ENCODE results near the gene CT55.
"Not testable (repeated sequence)": the region's sequence is repeated elsewhere in the genome, so short reads cannot be mapped to it uniquely, and the experiment has no call there.

The CT55 gene

GRCh38 chrX:135191838-135192237 lies 20.6 kb upstream of the CT55 start:
- no peak for TF ChIP-seq CTCF (IDR thresholded peaks at IDR 0.05; ENCODE audit: insufficient read depth, low read depth, low read length, missing control alignments)
- DNase-seq (ENCODE audit: low read depth) = no peak
- H3K4me3 ChIP-seq (ENCODE audit: low read length) = no peak overlapping the region

GRCh38 chrX:135185795-135186443 lies 14.7 kb upstream of the CT55 start:
- H3K4me3 ChIP-seq (ENCODE audit: low read length) = no peak overlapping the region
- peak; percentile 72 for TF ChIP-seq CTCF (IDR thresholded peaks at IDR 0.05; ENCODE audit: insufficient read depth, low read depth, low read length, missing control alignments)
- DNase-seq (ENCODE audit: low read depth) = peak; percentile 73

- no peak for DNase-seq (ENCODE audit: low read depth)
- no peak overlapping the region for H3K4me3 ChIP-seq (ENCODE audit: low read length)
- no peak for TF ChIP-seq CTCF (IDR thresholded peaks at IDR 0.05; ENCODE audit: insufficient read depth, low read depth, low read length, missing control alignments)
Observed at GRCh38 chrX:135178636-135179035, 7.4 kb upstream of the CT55 start.

- TF ChIP-seq CTCF (IDR thresholded peaks at IDR 0.05; ENCODE audit: insufficient read depth, low read depth, low read length, missing control alignments) = no peak
- DNase-seq (ENCODE audit: low read depth) = no peak
- no peak overlapping the region for H3K4me3 ChIP-seq (ENCODE audit: low read length)
Observed at GRCh38 chrX:135170468-135170867, 730 bp downstream of the CT55 start.

- DNase-seq (ENCODE audit: low read depth); H3K4me3 ChIP-seq (ENCODE audit: low read length): not testable (repeated sequence)
Observed at GRCh38 chrX:135169534-135169933, 1.7 kb downstream of the CT55 start.

GRCh38 chrX:135168486-135168885 lies 2.7 kb downstream of the CT55 start:
- no peak for TF ChIP-seq CTCF (IDR thresholded peaks at IDR 0.05; ENCODE audit: insufficient read depth, low read depth, low read length, missing control alignments)
- H3K4me3 ChIP-seq (ENCODE audit: low read length) = no peak overlapping the region
- DNase-seq (ENCODE audit: low read depth) = no peak

GRCh38 chrX:135154688-135155087 lies 16.5 kb downstream of the CT55 start:
- DNase-seq (ENCODE audit: low read depth); H3K4me3 ChIP-seq (ENCODE audit: low read length): not testable (repeated sequence)

- H3K4me3 ChIP-seq (ENCODE audit: low read length); DNase-seq (ENCODE audit: low read depth): not testable (repeated sequence)
Observed at GRCh38 chrX:135126145-135126544, 45.1 kb downstream of the CT55 start.

- DNase-seq (ENCODE audit: low read depth) = not testable (repeated sequence)
Observed at GRCh38 chrX:135120056-135120576, 51.1 kb downstream of the CT55 start, which contains the start of gene ETDB. TSS of gene ETDB (minus strand) at chrX:135120526. CDS start at chrX:135119261, 1,265 bp downstream.

GRCh38 chrX:135116064-135116463 lies 55.1 kb downstream of the CT55 start:
- H3K4me3 ChIP-seq (ENCODE audit: low read length); DNase-seq (ENCODE audit: low read depth): not testable (repeated sequence)

More at GRCh38 chrX:135120056-135120576, 51.1 kb downstream of the CT55 start, which contains the start of gene ETDB:
- H3K4me3 ChIP-seq (ENCODE audit: low read length) = not testable (repeated sequence)

Data from epithelial cell of esophagus (primary cell).